ENCODE results near the gene KIF4A.
"Not testable (repeated sequence)": the region's sequence is repeated elsewhere in the genome, so short reads cannot be mapped to it uniquely, and the experiment has no call there.

Gene KIF4A

GRCh38 chrX:70289168-70289792, 624 bp upstream of the KIF4A start:
- DNase-seq: no peak

- DNase-seq: no peak
Measured at GRCh38 chrX:70292788-70293187, 2.9 kb downstream of the KIF4A start.

GRCh38 chrX:70293621-70294020, 3.7 kb downstream of the KIF4A start:
- no peak for DNase-seq

GRCh38 chrX:70301716-70302115, 11.8 kb downstream of the KIF4A start:
- DNase-seq: no peak

- no peak for DNase-seq
Measured at GRCh38 chrX:70313503-70313902, 23.6 kb downstream of the KIF4A start.

GRCh38 chrX:70322784-70323183, 32.9 kb downstream of the KIF4A start:
- DNase-seq: no peak

- not testable (repeated sequence) for DNase-seq
Measured at GRCh38 chrX:70323628-70324027, 33.7 kb downstream of the KIF4A start.

GRCh38 chrX:70324326-70324725, 34.4 kb downstream of the KIF4A start:
- no peak for DNase-seq

- no peak for DNase-seq
Measured at GRCh38 chrX:70331161-70331560, 41.3 kb downstream of the KIF4A start.

GRCh38 chrX:70332600-70332999, 42.7 kb downstream of the KIF4A start:
- DNase-seq: no peak

- no peak for DNase-seq
Measured at GRCh38 chrX:70336767-70337166, 46.9 kb downstream of the KIF4A start.

- DNase-seq: no peak
Measured at GRCh38 chrX:70338290-70338689, 48.4 kb downstream of the KIF4A start.

GRCh38 chrX:70343435-70343834, 53.5 kb downstream of the KIF4A start:
- no peak for DNase-seq

GRCh38 chrX:70346418-70347070, 56.6 kb downstream of the KIF4A start:
- no peak for DNase-seq

- not testable (repeated sequence) for DNase-seq
Measured at GRCh38 chrX:70348825-70349224, 58.9 kb downstream of the KIF4A start.

GRCh38 chrX:70349367-70350125, 59.6 kb downstream of the KIF4A start:
- not testable (repeated sequence) for DNase-seq

- DNase-seq: no peak
Measured at GRCh38 chrX:70352496-70352895, 62.6 kb downstream of the KIF4A start.

- DNase-seq: no peak
Measured at GRCh38 chrX:70353514-70353913, 63.6 kb downstream of the KIF4A start.

GRCh38 chrX:70354716-70355115, 64.8 kb downstream of the KIF4A start:
- peak; percentile 44 for DNase-seq

GRCh38 chrX:70359458-70359857, 69.6 kb downstream of the KIF4A start:
- no peak for DNase-seq

GRCh38 chrX:70360366-70360765, 70.5 kb downstream of the KIF4A start:
- no peak for DNase-seq

GRCh38 chrX:70368731-70369130, 78.8 kb downstream of the KIF4A start:
- DNase-seq: not testable (repeated sequence)

GRCh38 chrX:70386235-70386634, 96.3 kb downstream of the KIF4A start:
- no peak for DNase-seq

- DNase-seq: no peak
Measured at GRCh38 chrX:70398899-70399298, 109.0 kb downstream of the KIF4A start.
